Stimulated activated naive B cell treated with anti-CD40 and anti-IgM and Interleukin-4, amounts not matched to agents 10 μg/mL and 1 μg/mL and 100 μg/mL, for 72 hours (primary cell): Measurements from ENCODE around the gene IER2.

Experiments
- ATAC-seq, 2 donors: fragments of 150-1000 bp; cut with Tn5 transposase; replicated peaks; 2 replicates each; pipeline ENCODE4 v1.10.0; 2021; ENCODE audit warnings: moderate library complexity in 1 of 2
- DNase-seq: peaks from one replicate; pipeline ENCODE4 v3.0.0; 2021
- H3K27ac Mint-ChIP-seq: one replicate; pipeline ENCODE4 v1.8.0; 2022; ENCODE audit warnings: mild to moderate bottlenecking, mixed read lengths
- H3K27me3 Mint-ChIP-seq, 2 donors: one replicate each; pipeline ENCODE4 v1.8.0; 2022; ENCODE audit warnings: mixed read lengths in 2 of 2
- H3K36me3 Mint-ChIP-seq, 2 donors: one replicate each; pipeline ENCODE4 v1.8.0; 2022; ENCODE audit warnings: mixed read lengths in 2 of 2, mild to moderate bottlenecking in 1 of 2
- H3K4me1 Mint-ChIP-seq, 2 donors: one replicate each; pipeline ENCODE4 v1.8.0; 2022; ENCODE audit warnings: mixed read lengths in 2 of 2, mild to moderate bottlenecking in 1 of 2
- H3K4me3 Mint-ChIP-seq, 2 donors: one replicate each; pipeline ENCODE4 v1.8.0; 2022; ENCODE audit warnings: mild to moderate bottlenecking in 2 of 2, mixed read lengths in 2 of 2, moderate library complexity in 1 of 2
- H3K9me3 Mint-ChIP-seq, 2 donors: one replicate each; pipeline ENCODE4 v1.8.0; 2022; ENCODE audit warnings: mixed read lengths in 2 of 2, mild to moderate bottlenecking in 1 of 2

The IER2 gene

GRCh38 chr19:13150187-13150930, at the start of gene IER2, which contains the start of gene STX10:
IER2 (plus strand) TSS chr19:13150411; CDS start chr19:13153187, 2,776 bp downstream.
STX10 (minus strand) TSS chr19:13150375; CDS start chr19:13150173, 202 bp downstream.
- no peaks in the 10 kb centered on the region for H3K9me3 Mint-ChIP-seq
- peaks cover 0 to 4% of the 10 kb centered on the region in 2 donors for H3K27me3 Mint-ChIP-seq
- peak within 1 kb of the TSS; percentile 99 for H3K27ac Mint-ChIP-seq
- H3K36me3 Mint-ChIP-seq, result peaks cover 34 to 40% of the 10 kb centered on the region in 2 donors
- DNase-seq (peak; percentile 92), ATAC-seq (peak; percentile 45 to 55)
- peaks cover 29 to 56% of the 10 kb centered on the region in 2 donors for H3K4me1 Mint-ChIP-seq
- H3K4me3 Mint-ChIP-seq, result peak within 1 kb of the TSS; percentile 98 to 99

- Mint-ChIP-seq H3K27ac (peak overlapping the region; percentile 95), H3K36me3 (peaks cover 17 to 38% of the 10 kb centered on the region in 2 donors), H3K27me3 (no peaks in the 10 kb centered on the region), H3K4me3 (peak overlapping the region; percentile 92 to 94), H3K9me3 (peaks cover 0 to 4% of the 10 kb centered on the region in 2 donors), H3K4me1 (peaks cover 46 to 92% of the 10 kb centered on the region in 2 donors)
- no peak for DNase-seq
- ATAC-seq, result no peak
Observed at GRCh38 chr19:13100841-13101589, 49.2 kb upstream of the IER2 start.

- no peak for DNase-seq
- Mint-ChIP-seq H3K27me3 (no peaks in the 10 kb centered on the region), H3K9me3 (peaks cover 0 to 4% of the 10 kb centered on the region in 2 donors), H3K27ac (peak overlapping the region; percentile 95), H3K4me1 (peaks cover 43 to 88% of the 10 kb centered on the region in 2 donors), H3K36me3 (peaks cover 17 to 38% of the 10 kb centered on the region in 2 donors), H3K4me3 (peak overlapping the region; percentile 92 to 94)
- ATAC-seq, result no peak
Observed at GRCh38 chr19:13101590-13102415, 48.4 kb upstream of the IER2 start.

- peak overlapping the region; percentile 95 for H3K27ac Mint-ChIP-seq
- peak; percentile 15 to 18 for ATAC-seq
- no peaks in the 10 kb centered on the region for H3K27me3 Mint-ChIP-seq
Observed at GRCh38 chr19:13102416-13102665, 47.9 kb upstream of the IER2 start.

GRCh38 chr19:13102666-13103580, 47.3 kb upstream of the IER2 start, which contains the start of gene LYL1:
LYL1 (minus strand) TSS chr19:13102858; CDS start chr19:13101171, 1,687 bp downstream.
- Mint-ChIP-seq H3K27ac (peak within 1 kb of the TSS; percentile 95), H3K27me3 (no peaks in the 10 kb centered on the region), H3K4me3 (peak within 1 kb of the TSS; percentile 92 to 94), H3K9me3 (peaks cover 0 to 4% of the 10 kb centered on the region in 2 donors), H3K36me3 (peaks cover 25 to 44% of the 10 kb centered on the region in 2 donors), H3K4me1 (peaks cover 41 to 87% of the 10 kb centered on the region in 2 donors)
- peak; percentile 70 to 75 for ATAC-seq
- peak; percentile 83 for DNase-seq

More at GRCh38 chr19:13102416-13102665, 47.9 kb upstream of the IER2 start:
- Mint-ChIP-seq H3K4me3 (peak overlapping the region; percentile 92 to 94), H3K4me1 (peaks cover 42 to 87% of the 10 kb centered on the region in 2 donors), H3K36me3 (peaks cover 22 to 41% of the 10 kb centered on the region in 2 donors), H3K9me3 (peaks cover 0 to 4% of the 10 kb centered on the region in 2 donors)
- no peak for DNase-seq

GRCh38 chr19:13103581-13104359, 46.4 kb upstream of the IER2 start:
- Mint-ChIP-seq H3K9me3 (peaks cover 0 to 4% of the 10 kb centered on the region in 2 donors), H3K4me3 (peak overlapping the region; percentile 92 to 96), H3K27me3 (no peaks in the 10 kb centered on the region), H3K27ac (peak overlapping the region; percentile 95), H3K36me3 (peaks cover 24 to 43% of the 10 kb centered on the region in 2 donors), H3K4me1 (peaks cover 35 to 79% of the 10 kb centered on the region in 2 donors)
- ATAC-seq, result peak; percentile 0 to 1
- DNase-seq, result peak; percentile 31

GRCh38 chr19:13104360-13104847, 45.8 kb upstream of the IER2 start:
- Mint-ChIP-seq H3K4me1 (peaks cover 34 to 77% of the 10 kb centered on the region in 2 donors), H3K9me3 (peaks cover 0 to 4% of the 10 kb centered on the region in 2 donors), H3K4me3 (peak overlapping the region; percentile 92 to 96), H3K27me3 (no peaks in the 10 kb centered on the region), H3K36me3 (peaks cover 25 to 43% of the 10 kb centered on the region in 2 donors), H3K27ac (peak overlapping the region; percentile 95)
- ATAC-seq, result peak; percentile 41 to 48
- DNase-seq, result peak; percentile 85

- Mint-ChIP-seq H3K27me3 (no peaks in the 10 kb centered on the region), H3K36me3 (peaks cover 24 to 41% of the 10 kb centered on the region in 2 donors), H3K4me3 (peak overlapping the region; percentile 92 to 96), H3K9me3 (peaks cover 0 to 3% of the 10 kb centered on the region in 2 donors), H3K4me1 (peaks cover 29 to 73% of the 10 kb centered on the region in 2 donors), H3K27ac (peak overlapping the region; percentile 95)
- ATAC-seq (peak; percentile 0), DNase-seq (peak; percentile 35)
Observed at GRCh38 chr19:13104848-13105711, 45.1 kb upstream of the IER2 start.

GRCh38 chr19:13109361-13110098, 40.7 kb upstream of the IER2 start:
- DNase-seq, result no peak
- Mint-ChIP-seq H3K27ac (no peak overlapping the region), H3K9me3 (no peaks in the 10 kb centered on the region), H3K27me3 (no peaks in the 10 kb centered on the region), H3K4me1 (peaks cover 15 to 50% of the 10 kb centered on the region in 2 donors), H3K4me3 (no peak overlapping the region), H3K36me3 (peaks cover 31 to 46% of the 10 kb centered on the region in 2 donors)
- no peak for ATAC-seq

- peaks cover 29 to 44% of the 10 kb centered on the region in 2 donors for H3K36me3 Mint-ChIP-seq
- ATAC-seq, result no peak
- peak overlapping the region in 1 of 2 donors; percentile 21 for H3K4me3 Mint-ChIP-seq
- H3K27ac Mint-ChIP-seq, result no peak overlapping the region
- no peaks in the 10 kb centered on the region for H3K9me3 Mint-ChIP-seq
- H3K27me3 Mint-ChIP-seq, result no peaks in the 10 kb centered on the region
- H3K4me1 Mint-ChIP-seq, result peaks cover 11 to 48% of the 10 kb centered on the region in 2 donors
- no peak for DNase-seq
Observed at GRCh38 chr19:13110099-13110610, 40.1 kb upstream of the IER2 start.

- peaks cover 26 to 44% of the 10 kb centered on the region in 2 donors for H3K36me3 Mint-ChIP-seq
- no peak for ATAC-seq
- no peak overlapping the region for H3K4me3 Mint-ChIP-seq
- H3K27ac Mint-ChIP-seq, result no peak overlapping the region
- no peak for DNase-seq
- H3K27me3 Mint-ChIP-seq, result no peaks in the 10 kb centered on the region
- H3K9me3 Mint-ChIP-seq, result no peaks in the 10 kb centered on the region
- peaks cover 14 to 53% of the 10 kb centered on the region in 2 donors for H3K4me1 Mint-ChIP-seq
Observed at GRCh38 chr19:13112555-13112954, 37.7 kb upstream of the IER2 start.
